Measurements from ENCODE around the gene ARHGAP20.

GRCh38 chr11:110645253-110645652 lies 67.0 kb downstream of the ARHGAP20 start:
- TF ChIP-seq CTCF (IDR thresholded peaks at IDR 0.05; ENCODE audit: low read length): no peak
- no peak for TF ChIP-seq EZH2 (optimal IDR thresholded peaks at IDR 0.05; ENCODE audit: low read depth, low read length)
